Uterus (tissue), 2 donors: ENCODE measurements around the gene ERLEC1.

ENCODE experiments used
- POLR2A ChIP-seq, 2 donors: fragments of 450-650 bp; IDR thresholded peaks; one replicate each; pipeline ENCODE4 v1.6.1; 2016; ENCODE audit warnings: antibody characterized with exemption in 2 of 2, mild to moderate bottlenecking in 1 of 2, moderate library complexity in 1 of 2
- TF ChIP-seq, protein P1 (sequence below), 4 experiments: fragments of 200-600 bp in 2 of 4; fragments of 450-650 bp in 2 of 4; sonication (generic) in 2 of 4; IDR thresholded peaks; one replicate each; pipeline ENCODE4 v1.5.1; 2016 to 2019; ENCODE audit warnings: antibody characterized with exemption in 4 of 4, mild to moderate bottlenecking in 2 of 4, moderate library complexity in 1 of 4

DNA sequence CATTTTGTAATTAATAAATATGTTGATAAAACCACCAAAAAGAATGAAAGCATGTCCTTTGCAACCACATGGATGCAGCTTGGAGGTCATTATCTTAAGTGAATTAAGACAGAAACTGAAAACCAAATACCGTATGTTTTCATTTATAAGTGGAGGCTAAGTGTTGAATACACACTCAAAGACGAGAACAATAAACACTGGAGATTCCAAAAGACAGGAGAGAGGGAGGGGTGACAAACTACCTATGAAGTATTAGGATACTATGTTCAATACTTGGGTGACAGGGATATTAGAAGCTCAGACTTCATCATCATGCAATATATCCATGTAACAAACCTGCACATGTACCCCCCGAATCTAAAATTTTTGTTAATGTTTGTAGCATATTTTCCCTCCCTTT is 7.0 kb downstream of the ERLEC1 start:
- TF ChIP-seq POLR2A (IDR thresholded peaks at IDR 0.05), result no peak
- TF ChIP-seq, protein P1, sequence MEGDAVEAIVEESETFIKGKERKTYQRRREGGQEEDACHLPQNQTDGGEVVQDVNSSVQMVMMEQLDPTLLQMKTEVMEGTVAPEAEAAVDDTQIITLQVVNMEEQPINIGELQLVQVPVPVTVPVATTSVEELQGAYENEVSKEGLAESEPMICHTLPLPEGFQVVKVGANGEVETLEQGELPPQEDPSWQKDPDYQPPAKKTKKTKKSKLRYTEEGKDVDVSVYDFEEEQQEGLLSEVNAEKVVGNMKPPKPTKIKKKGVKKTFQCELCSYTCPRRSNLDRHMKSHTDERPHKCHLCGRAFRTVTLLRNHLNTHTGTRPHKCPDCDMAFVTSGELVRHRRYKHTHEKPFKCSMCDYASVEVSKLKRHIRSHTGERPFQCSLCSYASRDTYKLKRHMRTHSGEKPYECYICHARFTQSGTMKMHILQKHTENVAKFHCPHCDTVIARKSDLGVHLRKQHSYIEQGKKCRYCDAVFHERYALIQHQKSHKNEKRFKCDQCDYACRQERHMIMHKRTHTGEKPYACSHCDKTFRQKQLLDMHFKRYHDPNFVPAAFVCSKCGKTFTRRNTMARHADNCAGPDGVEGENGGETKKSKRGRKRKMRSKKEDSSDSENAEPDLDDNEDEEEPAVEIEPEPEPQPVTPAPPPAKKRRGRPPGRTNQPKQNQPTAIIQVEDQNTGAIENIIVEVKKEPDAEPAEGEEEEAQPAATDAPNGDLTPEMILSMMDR (IDR thresholded peaks at IDR 0.05), result no peak
